Measurements from ENCODE around the gene HMX1.

The HMX1 gene

GRCh38 chr4:8846046-8846720, 25.5 kb downstream of the HMX1 start:
- TF ChIP-seq, protein P1, sequence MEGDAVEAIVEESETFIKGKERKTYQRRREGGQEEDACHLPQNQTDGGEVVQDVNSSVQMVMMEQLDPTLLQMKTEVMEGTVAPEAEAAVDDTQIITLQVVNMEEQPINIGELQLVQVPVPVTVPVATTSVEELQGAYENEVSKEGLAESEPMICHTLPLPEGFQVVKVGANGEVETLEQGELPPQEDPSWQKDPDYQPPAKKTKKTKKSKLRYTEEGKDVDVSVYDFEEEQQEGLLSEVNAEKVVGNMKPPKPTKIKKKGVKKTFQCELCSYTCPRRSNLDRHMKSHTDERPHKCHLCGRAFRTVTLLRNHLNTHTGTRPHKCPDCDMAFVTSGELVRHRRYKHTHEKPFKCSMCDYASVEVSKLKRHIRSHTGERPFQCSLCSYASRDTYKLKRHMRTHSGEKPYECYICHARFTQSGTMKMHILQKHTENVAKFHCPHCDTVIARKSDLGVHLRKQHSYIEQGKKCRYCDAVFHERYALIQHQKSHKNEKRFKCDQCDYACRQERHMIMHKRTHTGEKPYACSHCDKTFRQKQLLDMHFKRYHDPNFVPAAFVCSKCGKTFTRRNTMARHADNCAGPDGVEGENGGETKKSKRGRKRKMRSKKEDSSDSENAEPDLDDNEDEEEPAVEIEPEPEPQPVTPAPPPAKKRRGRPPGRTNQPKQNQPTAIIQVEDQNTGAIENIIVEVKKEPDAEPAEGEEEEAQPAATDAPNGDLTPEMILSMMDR (IDR thresholded peaks at IDR 0.05; ENCODE audit: extremely low read depth, missing control alignments): no peak
- no peak for DNase-seq (ENCODE audit: low spot score)

- no peak for DNase-seq (ENCODE audit: low spot score)
- TF ChIP-seq, protein P1 (IDR thresholded peaks at IDR 0.05; ENCODE audit: extremely low read depth, missing control alignments): no peak
Measured at GRCh38 chr4:8844976-8845690, 26.5 kb downstream of the HMX1 start.

DNA sequence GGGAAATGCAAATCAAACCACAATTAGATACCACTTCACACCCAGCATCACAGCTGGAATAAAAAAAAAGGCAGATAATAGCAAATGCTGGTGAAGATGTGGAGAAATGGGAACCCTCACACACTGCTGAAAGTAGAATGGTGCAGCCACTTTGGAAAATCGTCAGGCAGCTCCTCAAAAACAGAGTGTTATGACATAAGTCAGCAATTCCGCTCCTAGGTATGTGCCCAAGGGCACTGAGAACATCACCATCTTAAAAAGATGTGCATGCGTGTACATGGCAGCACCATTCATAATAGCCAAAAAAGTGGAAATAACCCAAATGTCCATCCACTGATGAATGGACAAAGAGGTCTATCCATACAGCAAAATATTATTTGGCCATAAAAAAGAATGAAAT, 28.0 kb downstream of the HMX1 start:
- TF ChIP-seq, protein P1 (IDR thresholded peaks at IDR 0.05; ENCODE audit: extremely low read depth, missing control alignments): no peak
- DNase-seq (ENCODE audit: low spot score): no peak

- TF ChIP-seq, protein P1 (IDR thresholded peaks at IDR 0.05; ENCODE audit: extremely low read depth, missing control alignments): no peak
Measured at GRCh38 chr4:8842614-8843013, 29.0 kb downstream of the HMX1 start.

DNA sequence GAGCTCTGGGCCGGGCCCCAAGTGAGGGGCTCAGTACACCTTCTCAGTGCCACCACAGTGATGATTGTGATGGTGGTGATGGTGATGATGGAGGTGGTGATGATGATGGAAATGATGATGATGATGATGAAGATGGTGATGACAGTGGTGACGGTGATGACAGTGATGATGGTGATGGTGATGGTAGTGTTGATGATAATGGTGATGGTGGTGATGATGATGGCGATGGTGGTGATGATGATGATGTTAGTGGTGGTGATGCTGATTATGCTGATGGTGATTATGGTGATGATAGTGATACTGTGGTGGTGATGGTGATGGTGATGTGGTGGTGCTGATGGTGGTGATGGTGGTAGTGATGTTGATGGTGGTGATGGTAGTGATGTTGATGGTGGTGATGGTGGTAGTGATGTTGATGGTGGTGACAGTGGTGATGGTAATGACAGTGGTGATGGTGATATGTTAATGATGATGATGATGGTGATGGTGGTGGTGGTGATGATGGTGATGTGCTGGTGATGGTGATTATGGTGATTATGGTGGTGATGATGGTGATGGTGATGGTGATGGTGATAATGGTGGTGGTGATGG, 29.9 kb downstream of the HMX1 start:
- DNase-seq (ENCODE audit: low spot score): no peak
- TF ChIP-seq, protein P1 (IDR thresholded peaks at IDR 0.05; ENCODE audit: extremely low read depth, missing control alignments): no peak

More at GRCh38 chr4:8842614-8843013, 29.0 kb downstream of the HMX1 start:
- DNase-seq (ENCODE audit: low spot score): no peak

GRCh38 chr4:8840816-8841455, 30.7 kb downstream of the HMX1 start:
- TF ChIP-seq, protein P1 (IDR thresholded peaks at IDR 0.05; ENCODE audit: extremely low read depth, missing control alignments): no peak
- DNase-seq (ENCODE audit: low spot score): no peak
